Adrenal gland (tissue), 5 donors: ENCODE data around the gene ABCB11.

Experiments
- POLR2A ChIP-seq, 2 donors: fragments of 450-650 bp; IDR thresholded peaks; one replicate each; pipeline ENCODE4 v1.6.1; 2017; ENCODE audit warnings: antibody characterized with exemption in 2 of 2, mild to moderate bottlenecking in 2 of 2, moderate library complexity in 1 of 2
- TF ChIP-seq, protein P1 (sequence below), 6 experiments: fragments of 450-650 bp in 4 of 6; fragments of 200-600 bp in 2 of 6; sonication (generic) in 1 of 6; IDR thresholded peaks; 1 replicate in 5 of 6; 2 replicates in 1 of 6; pipeline versions ENCODE4 v1.5.1 to v1.8.0; 2016 to 2021; ENCODE audit warnings: antibody characterized with exemption in 6 of 6, mild to moderate bottlenecking in 2 of 6, moderate library complexity in 1 of 6
- donor health status: DM: no; HTN: no; CAD: no.

DNA sequence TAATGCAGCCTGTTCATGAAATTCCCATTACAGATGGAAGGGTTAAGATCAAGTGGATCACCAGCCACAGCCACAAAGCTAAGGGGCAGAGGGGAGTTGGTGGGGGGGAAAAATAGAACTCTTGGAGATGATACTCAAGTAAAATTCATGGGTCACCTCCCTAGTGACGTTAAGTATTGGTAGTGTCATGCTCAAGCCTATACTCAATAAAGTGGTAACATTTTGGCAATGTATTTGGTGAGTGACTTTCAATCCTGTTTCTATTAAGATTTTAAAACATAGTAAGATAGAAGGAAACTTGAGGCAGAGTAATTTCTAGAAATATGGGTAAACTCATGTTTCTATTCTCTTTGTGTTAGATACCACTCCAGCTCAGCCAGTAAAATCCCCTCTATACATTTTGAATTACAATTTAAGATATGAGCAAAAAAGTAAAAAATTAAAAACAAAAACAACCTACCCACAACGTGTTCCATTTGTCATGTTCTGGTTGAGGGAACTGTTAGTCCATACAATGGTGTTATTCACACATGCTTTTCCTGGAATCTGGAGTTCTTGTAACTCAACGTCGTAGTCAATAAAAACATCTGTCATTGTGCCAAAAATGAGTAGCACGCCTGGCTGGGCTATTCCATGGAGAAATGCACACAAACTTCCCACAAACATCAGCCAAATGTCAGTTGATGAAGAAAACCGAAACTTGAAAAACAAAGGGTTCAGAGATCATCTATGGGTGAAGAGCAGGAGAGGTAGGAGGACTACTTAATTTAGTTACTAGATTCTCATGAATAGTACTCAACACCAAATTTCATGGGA lies 18.1 kb downstream of the ABCB11 start:
- TF ChIP-seq, protein P1, sequence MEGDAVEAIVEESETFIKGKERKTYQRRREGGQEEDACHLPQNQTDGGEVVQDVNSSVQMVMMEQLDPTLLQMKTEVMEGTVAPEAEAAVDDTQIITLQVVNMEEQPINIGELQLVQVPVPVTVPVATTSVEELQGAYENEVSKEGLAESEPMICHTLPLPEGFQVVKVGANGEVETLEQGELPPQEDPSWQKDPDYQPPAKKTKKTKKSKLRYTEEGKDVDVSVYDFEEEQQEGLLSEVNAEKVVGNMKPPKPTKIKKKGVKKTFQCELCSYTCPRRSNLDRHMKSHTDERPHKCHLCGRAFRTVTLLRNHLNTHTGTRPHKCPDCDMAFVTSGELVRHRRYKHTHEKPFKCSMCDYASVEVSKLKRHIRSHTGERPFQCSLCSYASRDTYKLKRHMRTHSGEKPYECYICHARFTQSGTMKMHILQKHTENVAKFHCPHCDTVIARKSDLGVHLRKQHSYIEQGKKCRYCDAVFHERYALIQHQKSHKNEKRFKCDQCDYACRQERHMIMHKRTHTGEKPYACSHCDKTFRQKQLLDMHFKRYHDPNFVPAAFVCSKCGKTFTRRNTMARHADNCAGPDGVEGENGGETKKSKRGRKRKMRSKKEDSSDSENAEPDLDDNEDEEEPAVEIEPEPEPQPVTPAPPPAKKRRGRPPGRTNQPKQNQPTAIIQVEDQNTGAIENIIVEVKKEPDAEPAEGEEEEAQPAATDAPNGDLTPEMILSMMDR (IDR thresholded peaks at IDR 0.05), result no peak
- no peak for TF ChIP-seq POLR2A (IDR thresholded peaks at IDR 0.05)
